Neural cell (in vitro differentiated cells): Measurements from ENCODE around the gene EEF1B2. TPM values are rescaled to one million over a fixed set of nuclear protein-coding genes. Genes with fewer than 3 reads are reported as not detected.

Experiments used
- H2AFZ ChIP-seq: fragments of 200-600, 300-800 bp; sonication (generic), shearing (Covaris generic); 2 replicates; pipeline ENCODE4 v1.6.0; 2014; ENCODE audit warnings: low read depth, mild to moderate bottlenecking, antibody characterized with exemption, low read length, moderate library complexity
- H3F3A ChIP-seq: fragments of 200-600 bp; shearing (Covaris generic); 2 replicates; pipeline ENCODE4 v1.6.1; 2016; ENCODE audit warnings: mild to moderate bottlenecking, moderate library complexity, mixed read lengths, antibody characterized with exemption, low read length; ENCODE audit not compliant: insufficient read depth, poor library complexity, severe bottlenecking
- H3K27ac ChIP-seq: fragments of 200-600, 300-800 bp; sonication (generic), shearing (Covaris generic); 2 replicates; pipeline ENCODE4 v1.5.1; 2014; ENCODE audit warnings: mild to moderate bottlenecking, low read length, moderate library complexity
- H3K27me3 ChIP-seq: fragments of 300-800, 200-600 bp; sonication (generic), shearing (Covaris generic); 2 replicates; pipeline ENCODE4 v1.6.0; 2014; ENCODE audit warnings: mild to moderate bottlenecking, low read depth, low read length, moderate library complexity; ENCODE audit not compliant: insufficient read depth
- H3K36me3 ChIP-seq: fragments of 300-800, 200-600 bp; sonication (generic), shearing (Covaris generic); 2 replicates; pipeline ENCODE4 v1.5.1; 2014; ENCODE audit warnings: mild to moderate bottlenecking, antibody characterized with exemption, low read length, moderate library complexity; ENCODE audit not compliant: insufficient read depth
- H3K4me2 ChIP-seq: fragments of 300-800, 200-600 bp; sonication (generic), shearing (Covaris generic); 2 replicates; pipeline ENCODE4 v1.6.0; 2014; ENCODE audit warnings: mild to moderate bottlenecking, low read length
- H3K4me3 ChIP-seq: fragments of 300-800, 200-600 bp; sonication (generic), shearing (Covaris generic); 2 replicates; pipeline ENCODE4 v1.5.1; 2014; ENCODE audit warnings: mild to moderate bottlenecking, low read length, moderate library complexity
- H3K79me2 ChIP-seq: fragments of 200-600 bp; shearing (Covaris generic); replicated peaks from 2 replicates; pipeline ENCODE4 v1.6.0; 2014; ENCODE audit warnings: mild to moderate bottlenecking, low read length, moderate library complexity; ENCODE audit not compliant: insufficient read depth
- H3K9ac ChIP-seq: fragments of 300-800, 200-600 bp; sonication (generic), shearing (Covaris generic); 2 replicates; pipeline ENCODE4 v1.6.1; 2016; ENCODE audit warnings: mild to moderate bottlenecking, low read length, mixed read lengths
- H3K9me2 ChIP-seq: fragments of 200-600 bp; shearing (Covaris generic); 2 replicates; pipeline ENCODE4 v1.6.1; 2016; ENCODE audit warnings: mild to moderate bottlenecking, low read length, mixed read lengths; ENCODE audit not compliant: insufficient read depth
- H3K9me3 ChIP-seq: fragments of 200-600, 300-800 bp; sonication (generic), shearing (Covaris generic); 2 replicates; pipeline ENCODE4 v1.6.1; 2016; ENCODE audit warnings: mild to moderate bottlenecking, mixed run types, low read length, moderate library complexity, mixed read lengths
- H4K20me1 ChIP-seq: fragments of 200-600 bp; shearing (Covaris generic); 2 replicates; pipeline ENCODE4 v1.6.1; 2016; ENCODE audit warnings: mild to moderate bottlenecking, mixed run types; ENCODE audit not compliant: insufficient read depth
- EP300 ChIP-seq: fragments of 450-650 bp; conservative IDR thresholded peaks from 2 replicates; pipeline ENCODE4 v1.6.1; 2014; ENCODE audit warnings: antibody characterized with exemption, mild to moderate bottlenecking, moderate library complexity; ENCODE audit not compliant: poor library complexity, severe bottlenecking
- EZH2 ChIP-seq: fragments of 200-600, 300-800 bp; shearing (Covaris generic), sonication (generic); IDR thresholded peaks from 2 replicates; pipeline ENCODE4 v1.6.1; 2014; ENCODE audit warnings: antibody characterized with exemption, low read length, borderline replicate concordance, mild to moderate bottlenecking; ENCODE audit not compliant: insufficient read depth, poor library complexity, severe bottlenecking
- MXI1 ChIP-seq: fragments of 450-650 bp; conservative IDR thresholded peaks from 2 replicates; pipeline ENCODE4 v1.6.1; 2014; ENCODE audit warnings: antibody characterized with exemption, mild to moderate bottlenecking; ENCODE audit not compliant: poor library complexity, severe bottlenecking
- POLR2AphosphoS5 ChIP-seq: IDR thresholded peaks from 2 replicates; pipeline ENCODE4 v1.6.1; 2012
- RAD21 ChIP-seq: fragments of 450-650 bp; conservative IDR thresholded peaks from 2 replicates; pipeline ENCODE4 v1.6.1; 2014; ENCODE audit warnings: antibody characterized with exemption, mild to moderate bottlenecking, moderate library complexity
- SMC3 ChIP-seq: fragments of 450-650 bp; conservative IDR thresholded peaks from 2 replicates; pipeline ENCODE4 v1.6.1; 2014; ENCODE audit warnings: antibody characterized with exemption, mild to moderate bottlenecking, moderate library complexity; ENCODE audit not compliant: poor library complexity
- TAF1 ChIP-seq: IDR thresholded peaks from 2 replicates; pipeline ENCODE4 v1.6.1; 2012; ENCODE audit warnings: low read depth
- polyA plus RNA-seq: library from polyadenylated mRNA; depleted of rRNA; stranded (reverse); fragments of >200 nt; gene quantifications from 2 replicates; pipeline ENCODE4 v1.2.3, GENCODE V29; 2014
- TF ChIP-seq, protein P1 (sequence below): IDR thresholded peaks from 2 replicates; pipeline ENCODE4 v1.6.1; 2012; ENCODE audit warnings: borderline replicate concordance
- TF ChIP-seq, protein P2 (sequence below): fragments of 450-650 bp; IDR thresholded peaks from 2 replicates; pipeline ENCODE4 v1.5.1; 2014; ENCODE audit warnings: antibody characterized with exemption, mild to moderate bottlenecking, moderate library complexity; ENCODE audit not compliant: poor library complexity, severe bottlenecking

Gene EEF1B2
- polyA plus RNA-seq, 1 donor from 2014 or later = 551 TPM

DNA sequence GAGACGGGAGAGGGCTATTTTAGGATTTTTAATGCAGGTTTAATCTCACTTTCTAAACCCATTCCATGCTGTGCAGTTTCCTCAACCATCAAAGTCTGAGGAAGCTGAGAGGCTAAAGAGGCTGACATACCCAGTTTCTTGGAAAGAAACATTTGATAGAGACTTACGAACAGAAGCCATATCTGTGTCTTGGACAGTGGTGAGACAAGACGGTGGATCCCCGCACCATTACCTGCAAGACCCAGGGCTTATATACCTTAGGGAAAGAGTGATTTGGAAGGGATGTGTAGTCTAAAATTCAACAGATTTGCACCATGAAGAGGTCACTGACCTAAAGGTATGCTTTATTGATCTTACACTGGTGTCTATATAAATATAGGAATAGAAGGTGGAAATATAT is 13.5 kb downstream of the EEF1B2 start:
- no peak overlapping the region for H3K4me3 ChIP-seq
- no peak overlapping the region for H3K27ac ChIP-seq
- H4K20me1 ChIP-seq = no peaks in the 10 kb centered on the region
- H3K4me2 ChIP-seq = no peak overlapping the region
- H3K27me3 ChIP-seq = no peaks in the 10 kb centered on the region
- H3K36me3 ChIP-seq = no peaks in the 10 kb centered on the region
- H3K9me2 ChIP-seq = no peaks in the 10 kb centered on the region
- no peaks in the 10 kb centered on the region for H3K79me2 ChIP-seq
- no peak overlapping the region for H2AFZ ChIP-seq
- TF ChIP-seq, protein P1, sequence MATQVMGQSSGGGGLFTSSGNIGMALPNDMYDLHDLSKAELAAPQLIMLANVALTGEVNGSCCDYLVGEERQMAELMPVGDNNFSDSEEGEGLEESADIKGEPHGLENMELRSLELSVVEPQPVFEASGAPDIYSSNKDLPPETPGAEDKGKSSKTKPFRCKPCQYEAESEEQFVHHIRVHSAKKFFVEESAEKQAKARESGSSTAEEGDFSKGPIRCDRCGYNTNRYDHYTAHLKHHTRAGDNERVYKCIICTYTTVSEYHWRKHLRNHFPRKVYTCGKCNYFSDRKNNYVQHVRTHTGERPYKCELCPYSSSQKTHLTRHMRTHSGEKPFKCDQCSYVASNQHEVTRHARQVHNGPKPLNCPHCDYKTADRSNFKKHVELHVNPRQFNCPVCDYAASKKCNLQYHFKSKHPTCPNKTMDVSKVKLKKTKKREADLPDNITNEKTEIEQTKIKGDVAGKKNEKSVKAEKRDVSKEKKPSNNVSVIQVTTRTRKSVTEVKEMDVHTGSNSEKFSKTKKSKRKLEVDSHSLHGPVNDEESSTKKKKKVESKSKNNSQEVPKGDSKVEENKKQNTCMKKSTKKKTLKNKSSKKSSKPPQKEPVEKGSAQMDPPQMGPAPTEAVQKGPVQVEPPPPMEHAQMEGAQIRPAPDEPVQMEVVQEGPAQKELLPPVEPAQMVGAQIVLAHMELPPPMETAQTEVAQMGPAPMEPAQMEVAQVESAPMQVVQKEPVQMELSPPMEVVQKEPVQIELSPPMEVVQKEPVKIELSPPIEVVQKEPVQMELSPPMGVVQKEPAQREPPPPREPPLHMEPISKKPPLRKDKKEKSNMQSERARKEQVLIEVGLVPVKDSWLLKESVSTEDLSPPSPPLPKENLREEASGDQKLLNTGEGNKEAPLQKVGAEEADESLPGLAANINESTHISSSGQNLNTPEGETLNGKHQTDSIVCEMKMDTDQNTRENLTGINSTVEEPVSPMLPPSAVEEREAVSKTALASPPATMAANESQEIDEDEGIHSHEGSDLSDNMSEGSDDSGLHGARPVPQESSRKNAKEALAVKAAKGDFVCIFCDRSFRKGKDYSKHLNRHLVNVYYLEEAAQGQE = no peak
- TF ChIP-seq SMC3 (no peak), MXI1 (no peak), EP300 (no peak), EZH2 (no peak), RAD21 (no peak), TAF1 (no peak), POLR2AphosphoS5 (no peak)
- TF ChIP-seq, protein P2, sequence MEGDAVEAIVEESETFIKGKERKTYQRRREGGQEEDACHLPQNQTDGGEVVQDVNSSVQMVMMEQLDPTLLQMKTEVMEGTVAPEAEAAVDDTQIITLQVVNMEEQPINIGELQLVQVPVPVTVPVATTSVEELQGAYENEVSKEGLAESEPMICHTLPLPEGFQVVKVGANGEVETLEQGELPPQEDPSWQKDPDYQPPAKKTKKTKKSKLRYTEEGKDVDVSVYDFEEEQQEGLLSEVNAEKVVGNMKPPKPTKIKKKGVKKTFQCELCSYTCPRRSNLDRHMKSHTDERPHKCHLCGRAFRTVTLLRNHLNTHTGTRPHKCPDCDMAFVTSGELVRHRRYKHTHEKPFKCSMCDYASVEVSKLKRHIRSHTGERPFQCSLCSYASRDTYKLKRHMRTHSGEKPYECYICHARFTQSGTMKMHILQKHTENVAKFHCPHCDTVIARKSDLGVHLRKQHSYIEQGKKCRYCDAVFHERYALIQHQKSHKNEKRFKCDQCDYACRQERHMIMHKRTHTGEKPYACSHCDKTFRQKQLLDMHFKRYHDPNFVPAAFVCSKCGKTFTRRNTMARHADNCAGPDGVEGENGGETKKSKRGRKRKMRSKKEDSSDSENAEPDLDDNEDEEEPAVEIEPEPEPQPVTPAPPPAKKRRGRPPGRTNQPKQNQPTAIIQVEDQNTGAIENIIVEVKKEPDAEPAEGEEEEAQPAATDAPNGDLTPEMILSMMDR = no peak
- H3F3A ChIP-seq = no peaks in the 10 kb centered on the region
- no peaks in the 10 kb centered on the region for H3K9me3 ChIP-seq
- H3K9ac ChIP-seq = no peak overlapping the region

DNA sequence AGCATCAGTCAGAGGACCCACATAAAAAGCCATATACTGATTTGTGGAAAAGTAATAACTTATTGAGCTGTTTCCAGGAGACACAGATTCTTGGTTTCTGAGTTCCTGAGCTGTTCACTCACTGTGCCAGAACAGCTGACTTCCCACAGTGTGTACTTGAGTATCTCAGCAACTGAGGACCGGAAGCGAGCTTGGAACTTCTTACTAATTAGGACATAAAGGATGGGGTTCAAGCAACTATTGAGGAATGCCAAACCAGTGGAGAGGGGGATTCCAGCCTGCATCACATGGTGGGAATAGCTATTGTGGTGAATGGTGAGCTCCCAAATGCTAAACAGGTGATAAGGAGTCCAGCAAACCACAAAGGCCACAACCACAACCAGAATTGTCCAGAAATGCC is 16.4 kb downstream of the EEF1B2 start:
- Histone ChIP-seq H2AFZ (no peak overlapping the region), H3K27ac (no peak overlapping the region), H3K36me3 (no peaks in the 10 kb centered on the region), H3K9me2 (no peaks in the 10 kb centered on the region), H3K79me2 (no peaks in the 10 kb centered on the region), H3K4me3 (no peak overlapping the region), H3K27me3 (no peaks in the 10 kb centered on the region), H3K4me2 (no peak overlapping the region), H3F3A (no peaks in the 10 kb centered on the region), H3K9me3 (no peaks in the 10 kb centered on the region), H4K20me1 (no peaks in the 10 kb centered on the region), H3K9ac (no peak overlapping the region)
- TF ChIP-seq SMC3 (no peak), RAD21 (no peak), EZH2 (no peak), TAF1 (no peak), MXI1 (no peak), EP300 (no peak), POLR2AphosphoS5 (no peak)
- TF ChIP-seq, protein P2 = no peak
- TF ChIP-seq, protein P1 = no peak
